ENCODE results near the gene KRTAP4-9. TPM values are rescaled to one million over a fixed set of nuclear protein-coding genes. Genes with fewer than 3 reads are reported as not detected.

KRTAP4-9 gene
- total RNA-seq, 1 donor from 2014 or later, result not detected

GRCh38 chr17:41140360-41141131 is 35.4 kb downstream of the KRTAP4-9 start, which contains the start of gene KRTAP4-6:
Gene KRTAP4-6, minus strand, starts transcription at chr17:41140544. Its CDS starts 57 bp downstream, at chr17:41140487.
- Mint-ChIP-seq H3K27me3 (ENCODE audit: low read depth) (no peaks in the 10 kb centered on the region), H3K36me3 (ENCODE audit: low read depth) (peaks cover 10% of the 10 kb centered on the region), H3K4me3 (ENCODE audit: unreplicated experiment) (no peak within 1 kb of the TSS), H3K27ac (ENCODE audit: unreplicated experiment) (no peak within 1 kb of the TSS), H3K9me3 (ENCODE audit: low read depth) (peaks cover 30% of the 10 kb centered on the region), H3K4me1 (ENCODE audit: low read depth) (peaks cover 9% of the 10 kb centered on the region)
- no peak for DNase-seq (ENCODE audit: low spot score)
- no peak for TF ChIP-seq CTCF (IDR thresholded peaks at IDR 0.05)

- Mint-ChIP-seq H3K4me1 (ENCODE audit: low read depth) (peaks cover 9% of the 10 kb centered on the region), H3K4me3 (ENCODE audit: unreplicated experiment) (no peak overlapping the region), H3K36me3 (ENCODE audit: low read depth) (peaks cover 10% of the 10 kb centered on the region), H3K27ac (ENCODE audit: unreplicated experiment) (no peak overlapping the region), H3K9me3 (ENCODE audit: low read depth) (peaks cover 30% of the 10 kb centered on the region), H3K27me3 (ENCODE audit: low read depth) (no peaks in the 10 kb centered on the region)
- DNase-seq (ENCODE audit: low spot score), result no peak
- no peak for TF ChIP-seq CTCF (IDR thresholded peaks at IDR 0.05)
Observed at GRCh38 chr17:41141361-41141760, 36.2 kb downstream of the KRTAP4-9 start.

- peaks cover 2% of the 10 kb centered on the region for H3K27me3 Mint-ChIP-seq (ENCODE audit: low read depth)
Observed at GRCh38 chr17:41144846-41145245, 39.7 kb downstream of the KRTAP4-9 start.

GRCh38 chr17:41145261-41145660 is 40.1 kb downstream of the KRTAP4-9 start:
- peaks cover 5% of the 10 kb centered on the region for H3K36me3 Mint-ChIP-seq (ENCODE audit: low read depth)

More at GRCh38 chr17:41144846-41145245, 39.7 kb downstream of the KRTAP4-9 start:
- H3K27ac Mint-ChIP-seq (ENCODE audit: unreplicated experiment), result no peak overlapping the region
- peaks cover 9% of the 10 kb centered on the region for H3K4me1 Mint-ChIP-seq (ENCODE audit: low read depth)
- no peak for TF ChIP-seq CTCF (IDR thresholded peaks at IDR 0.05)
- DNase-seq (ENCODE audit: low spot score), result no peak
- H3K9me3 Mint-ChIP-seq (ENCODE audit: low read depth), result peaks cover 15% of the 10 kb centered on the region
- H3K4me3 Mint-ChIP-seq (ENCODE audit: unreplicated experiment), result no peak overlapping the region
- H3K36me3 Mint-ChIP-seq (ENCODE audit: low read depth), result peaks cover 5% of the 10 kb centered on the region

More at GRCh38 chr17:41145261-41145660, 40.1 kb downstream of the KRTAP4-9 start:
- TF ChIP-seq CTCF (IDR thresholded peaks at IDR 0.05), result no peak
- H3K27me3 Mint-ChIP-seq (ENCODE audit: low read depth), result peaks cover 2% of the 10 kb centered on the region
- no peak overlapping the region for H3K27ac Mint-ChIP-seq (ENCODE audit: unreplicated experiment)
- peaks cover 15% of the 10 kb centered on the region for H3K9me3 Mint-ChIP-seq (ENCODE audit: low read depth)
- no peak overlapping the region for H3K4me3 Mint-ChIP-seq (ENCODE audit: unreplicated experiment)
- peaks cover 9% of the 10 kb centered on the region for H3K4me1 Mint-ChIP-seq (ENCODE audit: low read depth)
- no peak for DNase-seq (ENCODE audit: low spot score)

Measured in chondrocyte (in vitro differentiated cells).